Coronary artery (tissue), 2 donors: ENCODE measurements around the gene NOXA1.
A peak's percentile ranks its signal among the peaks of the same experiment; 100 is the strongest.

ENCODE experiments used
- DNase-seq: peaks from one replicate; pipeline ENCODE4 v3.0.0-alpha.2; 2017; ENCODE audit warnings: low spot score
- H3K27ac ChIP-seq, 2 donors: fragments of 200-600 bp; sonication (generic); one replicate each; pipeline ENCODE4 v1.5.1; 2016 to 2019
- H3K4me3 ChIP-seq: fragments of 200-600 bp; sonication (generic); 2 replicates; pipeline ENCODE4 v1.5.1; 2016; ENCODE audit warnings: mild to moderate bottlenecking, moderate library complexity
- TF ChIP-seq, protein P1 (sequence below): fragments of 200-600 bp; sonication (generic); IDR thresholded peaks from one replicate; pipeline ENCODE4 v1.5.1; 2019; ENCODE audit warnings: antibody characterized with exemption

The NOXA1 gene

DNA sequence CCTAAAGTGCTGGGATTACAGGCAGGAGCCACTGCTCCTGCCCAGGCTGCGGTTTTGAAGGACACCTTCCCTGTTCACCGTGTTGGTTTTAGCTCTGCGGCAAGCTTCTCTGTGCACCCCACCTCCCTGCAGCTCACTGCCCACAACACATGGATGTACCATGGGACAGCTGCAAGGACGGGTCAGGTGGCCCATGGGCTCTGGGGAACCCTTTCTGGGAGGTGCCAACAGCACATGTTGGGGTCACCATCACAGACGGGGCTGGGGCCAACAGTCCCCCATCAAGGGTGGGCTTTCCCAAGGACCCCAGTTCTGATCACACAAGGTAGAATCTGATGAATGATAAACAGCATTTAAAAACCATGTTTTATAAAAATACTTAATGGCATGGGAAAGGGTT is 7.7 kb upstream of the NOXA1 start:
- TF ChIP-seq, protein P1, sequence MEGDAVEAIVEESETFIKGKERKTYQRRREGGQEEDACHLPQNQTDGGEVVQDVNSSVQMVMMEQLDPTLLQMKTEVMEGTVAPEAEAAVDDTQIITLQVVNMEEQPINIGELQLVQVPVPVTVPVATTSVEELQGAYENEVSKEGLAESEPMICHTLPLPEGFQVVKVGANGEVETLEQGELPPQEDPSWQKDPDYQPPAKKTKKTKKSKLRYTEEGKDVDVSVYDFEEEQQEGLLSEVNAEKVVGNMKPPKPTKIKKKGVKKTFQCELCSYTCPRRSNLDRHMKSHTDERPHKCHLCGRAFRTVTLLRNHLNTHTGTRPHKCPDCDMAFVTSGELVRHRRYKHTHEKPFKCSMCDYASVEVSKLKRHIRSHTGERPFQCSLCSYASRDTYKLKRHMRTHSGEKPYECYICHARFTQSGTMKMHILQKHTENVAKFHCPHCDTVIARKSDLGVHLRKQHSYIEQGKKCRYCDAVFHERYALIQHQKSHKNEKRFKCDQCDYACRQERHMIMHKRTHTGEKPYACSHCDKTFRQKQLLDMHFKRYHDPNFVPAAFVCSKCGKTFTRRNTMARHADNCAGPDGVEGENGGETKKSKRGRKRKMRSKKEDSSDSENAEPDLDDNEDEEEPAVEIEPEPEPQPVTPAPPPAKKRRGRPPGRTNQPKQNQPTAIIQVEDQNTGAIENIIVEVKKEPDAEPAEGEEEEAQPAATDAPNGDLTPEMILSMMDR: no peak
- no peak for DNase-seq
- no peak overlapping the region for H3K27ac ChIP-seq

DNA sequence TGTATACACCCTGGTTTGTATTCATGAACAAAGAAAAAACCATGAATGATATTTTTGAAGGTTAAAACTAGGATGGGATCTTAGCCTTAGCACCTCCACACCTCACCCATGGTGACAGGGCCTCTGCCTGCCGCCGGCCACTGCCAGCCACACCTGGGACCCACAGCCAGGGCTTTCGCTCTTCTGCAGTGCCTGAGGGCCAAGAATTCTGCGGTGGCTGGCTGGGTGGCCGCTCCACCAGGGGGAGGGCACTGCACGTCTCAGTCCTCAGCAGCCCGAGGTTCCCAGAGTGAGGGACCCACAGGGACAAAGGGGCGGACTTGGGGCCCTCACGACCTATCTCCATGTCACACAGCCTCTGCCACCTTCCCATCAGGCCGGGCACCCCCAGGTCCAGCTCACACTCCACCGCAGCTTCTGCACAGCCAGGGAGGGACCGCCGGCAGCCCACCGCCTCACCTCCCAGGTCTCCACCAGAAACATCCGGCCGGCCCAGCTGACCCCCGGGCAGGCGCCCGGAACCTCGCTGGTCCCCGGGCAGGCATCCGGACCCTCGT is 7.1 kb upstream of the NOXA1 start:
- TF ChIP-seq, protein P1: no peak

More for the DNA sequence above, 7.7 kb upstream of the NOXA1 start:
- H3K4me3 ChIP-seq: no peak overlapping the region

DNA sequence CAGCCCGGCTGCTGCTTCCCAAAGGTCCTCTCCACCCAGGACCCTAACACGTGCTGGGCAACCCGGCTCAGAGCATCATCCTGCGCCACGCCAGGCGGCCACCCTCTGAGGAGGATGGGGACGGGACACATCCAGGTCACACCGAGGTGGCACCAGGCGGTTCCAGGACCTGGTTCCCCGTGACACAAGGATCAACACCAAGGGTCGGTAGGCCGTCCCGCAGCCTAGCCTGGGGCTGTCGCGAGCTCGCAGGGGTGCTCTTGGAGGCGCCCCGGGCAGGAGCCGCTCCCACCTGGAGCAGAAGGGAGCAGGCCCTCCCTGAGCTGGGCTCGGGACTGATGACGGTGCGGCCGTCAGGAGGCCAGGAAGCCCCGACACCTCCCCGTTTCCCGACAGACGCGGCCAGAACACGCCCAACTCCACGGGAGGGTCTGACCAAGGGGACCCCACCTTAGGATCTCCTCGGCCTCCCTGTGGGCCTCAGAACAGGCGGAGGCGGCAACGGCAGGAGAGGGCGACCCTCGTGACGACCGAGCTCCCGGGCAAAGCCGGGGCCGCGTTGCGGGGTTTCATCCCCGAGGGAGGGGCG is 6.5 kb upstream of the NOXA1 start:
- DNase-seq: no peak
- Histone ChIP-seq H3K27ac (peak overlapping the region in 1 of 2 donors; percentile 44), H3K4me3 (no peak overlapping the region)
- TF ChIP-seq, protein P1: no peak

More for the DNA sequence above, 7.1 kb upstream of the NOXA1 start:
- Histone ChIP-seq H3K27ac (no peak overlapping the region), H3K4me3 (no peak overlapping the region)
- DNase-seq: no peak

DNA sequence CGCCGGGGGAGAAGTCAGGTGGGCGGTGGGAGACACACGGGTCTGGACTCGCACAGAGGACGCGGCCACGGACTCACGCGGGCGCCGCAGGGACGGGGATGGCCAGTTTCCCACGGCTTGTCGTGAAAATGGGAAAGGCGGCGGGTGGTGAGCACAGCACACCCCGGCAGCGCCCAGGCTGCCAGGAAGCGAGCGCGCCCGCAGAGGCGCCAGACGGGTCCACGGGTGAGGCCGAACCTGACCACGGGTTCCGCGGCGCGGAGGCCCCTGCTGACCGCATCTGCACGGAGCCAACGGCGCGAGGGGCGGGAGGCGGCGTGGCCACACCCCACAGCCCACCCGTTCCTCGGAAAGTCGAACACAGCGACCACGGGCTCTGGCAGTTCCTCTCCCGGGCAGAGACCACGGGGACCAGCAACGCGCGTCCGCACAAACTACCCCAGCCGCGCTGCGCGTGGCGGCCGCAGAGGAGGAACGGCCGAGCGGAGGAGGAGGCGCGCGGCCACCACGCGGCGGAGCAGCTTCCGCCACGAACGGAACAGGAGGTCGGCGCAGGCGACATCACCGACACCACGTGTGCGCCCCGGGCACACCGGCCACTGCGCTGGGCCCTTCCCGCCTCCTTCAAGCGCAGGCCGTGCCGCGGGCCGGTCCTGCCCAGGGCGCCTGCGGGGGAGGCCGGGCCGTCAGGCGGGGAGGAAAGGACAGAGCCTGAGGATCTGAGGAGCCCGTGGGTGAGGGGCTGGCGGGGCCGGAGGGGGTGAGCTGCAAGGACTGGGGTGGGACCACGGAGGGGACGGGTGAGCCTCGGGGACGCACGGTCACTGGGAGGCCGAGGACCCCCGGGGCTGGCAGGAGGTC is 5.8 kb upstream of the NOXA1 start:
- DNase-seq: no peak
- Histone ChIP-seq H3K4me3 (peak overlapping the region; percentile 37), H3K27ac (peak overlapping the region in 1 of 2 donors; percentile 44)
- TF ChIP-seq, protein P1: no peak

DNA sequence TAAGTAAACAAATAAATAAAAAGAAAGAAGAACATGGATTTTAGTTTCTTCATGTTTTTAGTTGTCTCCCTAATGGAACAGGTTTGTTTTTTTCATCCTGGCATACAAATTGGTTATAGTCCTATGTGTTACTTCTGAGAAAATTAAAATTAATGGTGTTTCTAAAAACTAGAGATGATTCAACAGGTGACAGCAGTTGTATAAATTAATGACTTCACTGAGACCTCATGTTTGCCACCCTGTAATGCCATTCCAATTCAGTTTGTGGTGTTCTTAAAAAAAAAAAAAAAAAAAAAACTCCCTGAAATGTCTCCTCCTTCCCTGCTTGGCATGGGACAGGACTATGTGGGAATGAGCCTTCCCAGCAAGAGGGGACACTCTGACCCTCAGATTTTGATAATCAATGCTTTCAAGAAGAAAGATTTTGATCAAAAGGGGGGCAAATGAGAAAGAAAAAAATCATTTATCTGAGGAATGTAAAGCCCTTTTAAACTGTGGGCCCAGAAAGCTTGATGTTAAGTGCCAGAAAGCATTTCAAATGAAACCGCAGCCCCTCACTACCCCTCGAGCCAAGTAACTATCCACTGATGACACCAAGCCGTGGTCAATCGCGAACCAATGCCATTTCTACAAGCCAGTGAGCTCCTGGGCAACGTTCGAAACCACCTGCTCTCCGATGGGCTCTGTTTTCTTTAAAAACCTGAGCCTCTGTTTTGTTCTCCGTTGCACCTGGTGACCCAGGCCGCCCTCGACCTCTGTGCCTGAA is 1.2 kb upstream of the NOXA1 start:
- peak overlapping the region; percentile 95 for H3K4me3 ChIP-seq
- no peak for DNase-seq
- TF ChIP-seq, protein P1: no peak
- peak overlapping the region in 1 of 2 donors; percentile 55 for H3K27ac ChIP-seq

DNA sequence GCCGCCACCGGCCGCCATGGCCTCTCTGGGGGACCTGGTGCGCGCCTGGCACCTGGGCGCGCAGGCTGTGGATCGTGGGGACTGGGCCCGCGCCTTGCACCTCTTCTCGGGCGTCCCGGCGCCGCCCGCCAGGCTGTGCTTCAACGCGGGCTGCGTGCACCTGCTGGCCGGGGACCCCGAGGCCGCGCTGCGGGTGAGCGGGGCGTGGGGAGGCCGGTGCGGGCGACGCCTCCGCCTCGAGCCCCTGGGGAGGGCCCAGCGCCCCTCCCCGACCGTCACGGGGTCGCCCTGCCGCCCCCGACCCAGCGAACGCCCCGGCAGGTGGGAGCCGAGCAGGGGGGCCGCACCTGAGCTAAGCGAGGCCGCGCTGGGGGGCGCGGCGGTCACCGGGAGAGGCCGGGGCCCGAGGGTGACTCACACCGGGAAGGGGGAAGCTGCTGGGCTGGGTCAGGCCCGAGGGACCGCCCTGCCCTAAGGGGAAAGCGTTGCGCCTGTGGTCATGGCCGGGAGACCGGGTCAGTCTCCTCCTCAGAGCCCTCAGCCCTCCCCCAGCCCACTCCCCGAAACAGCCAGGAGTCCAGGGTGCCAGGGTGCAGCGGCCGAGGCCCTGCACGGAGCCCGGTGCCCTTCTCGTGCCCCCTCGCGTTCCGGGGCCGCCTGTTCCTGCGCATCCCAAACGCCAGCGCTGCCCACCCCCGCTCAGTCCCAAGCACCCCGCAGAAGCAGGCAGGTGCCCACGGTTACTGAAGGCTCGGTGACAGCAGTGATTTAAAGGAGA is 510 bp downstream of the NOXA1 start:
- Histone ChIP-seq H3K4me3 (peak overlapping the region; percentile 95), H3K27ac (peak overlapping the region; percentile 71 to 87)
- TF ChIP-seq, protein P1: no peak
- no peak for DNase-seq
